HG03139 (cell line): ENCODE data around the gene FAM53B.

Experiments
- ATAC-seq: cut with Tn5 transposase; IDR thresholded peaks from one replicate; pipeline ENCODE4 v1.9.1; 2021; ENCODE audit not compliant: unreplicated experiment

Gene FAM53B

DNA sequence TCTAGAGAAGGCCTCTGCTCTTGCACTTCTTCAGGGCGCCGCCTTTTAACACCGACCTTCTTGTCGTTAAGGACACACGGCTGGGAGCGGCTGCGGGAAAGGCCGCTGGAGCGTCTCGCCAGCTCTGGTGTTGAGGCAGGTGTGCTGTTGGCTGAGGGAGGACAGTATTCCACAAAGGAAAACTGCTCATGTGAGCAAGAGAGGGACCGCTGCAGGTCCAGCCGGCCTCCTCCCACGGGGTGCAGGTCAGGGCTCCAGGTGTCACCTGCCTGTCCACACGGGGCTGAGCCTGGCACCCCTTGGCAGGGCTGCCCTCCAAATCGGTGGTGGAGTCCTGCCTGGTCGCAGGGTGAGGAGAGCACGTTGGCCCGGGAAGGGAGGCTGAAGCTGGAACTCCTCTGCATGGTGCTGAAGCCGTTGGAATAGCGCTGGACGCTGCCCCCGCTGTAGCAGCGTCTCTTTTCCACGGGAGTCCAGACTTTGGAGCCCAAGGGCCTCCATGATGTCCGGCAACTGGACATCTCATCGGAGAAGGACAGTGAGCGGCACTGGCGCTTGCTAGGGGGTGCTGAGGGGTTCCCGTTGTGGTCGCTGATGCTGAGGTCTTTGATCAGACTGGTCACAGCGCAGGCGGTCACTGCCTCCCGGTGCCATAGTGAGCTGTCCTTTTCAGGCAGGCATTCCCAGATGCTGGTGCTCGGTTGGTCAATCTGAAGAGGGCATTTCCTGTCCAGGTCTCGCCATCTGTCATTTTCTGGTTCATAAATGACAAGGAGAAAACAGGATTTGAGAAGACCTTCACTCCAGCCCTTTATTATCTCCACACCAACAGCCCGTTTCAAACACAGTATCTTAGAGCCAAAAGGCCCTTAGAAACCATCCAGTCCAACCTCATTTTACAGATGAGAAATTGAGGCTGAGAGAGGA lies 62.3 kb downstream of the FAM53B start:
- no peak for ATAC-seq

GRCh38 chr10:124681091-124681490 lies 63.1 kb downstream of the FAM53B start:
- ATAC-seq: no peak

DNA sequence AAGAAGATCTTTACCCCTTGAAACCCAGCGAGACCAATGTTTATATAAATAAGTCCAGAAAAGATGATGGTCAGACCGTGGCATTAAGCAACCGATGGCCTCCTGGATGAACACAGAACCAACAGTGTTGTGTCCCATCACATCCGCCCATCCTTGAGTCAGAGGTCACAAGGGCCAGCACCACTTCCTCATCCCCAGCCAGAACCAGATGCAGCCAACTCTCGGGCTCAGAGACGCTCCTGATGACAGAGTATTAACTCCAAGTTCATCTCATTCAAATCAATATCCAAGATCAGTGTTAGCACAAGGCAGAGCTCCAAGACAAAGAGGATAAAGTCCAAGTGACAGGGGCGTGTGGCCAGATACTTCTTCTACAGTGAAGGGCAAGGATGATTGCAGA lies 63.5 kb downstream of the FAM53B start:
- ATAC-seq: no peak

- ATAC-seq: no peak
Observed at GRCh38 chr10:124679401-124679800, 64.8 kb downstream of the FAM53B start.

DNA sequence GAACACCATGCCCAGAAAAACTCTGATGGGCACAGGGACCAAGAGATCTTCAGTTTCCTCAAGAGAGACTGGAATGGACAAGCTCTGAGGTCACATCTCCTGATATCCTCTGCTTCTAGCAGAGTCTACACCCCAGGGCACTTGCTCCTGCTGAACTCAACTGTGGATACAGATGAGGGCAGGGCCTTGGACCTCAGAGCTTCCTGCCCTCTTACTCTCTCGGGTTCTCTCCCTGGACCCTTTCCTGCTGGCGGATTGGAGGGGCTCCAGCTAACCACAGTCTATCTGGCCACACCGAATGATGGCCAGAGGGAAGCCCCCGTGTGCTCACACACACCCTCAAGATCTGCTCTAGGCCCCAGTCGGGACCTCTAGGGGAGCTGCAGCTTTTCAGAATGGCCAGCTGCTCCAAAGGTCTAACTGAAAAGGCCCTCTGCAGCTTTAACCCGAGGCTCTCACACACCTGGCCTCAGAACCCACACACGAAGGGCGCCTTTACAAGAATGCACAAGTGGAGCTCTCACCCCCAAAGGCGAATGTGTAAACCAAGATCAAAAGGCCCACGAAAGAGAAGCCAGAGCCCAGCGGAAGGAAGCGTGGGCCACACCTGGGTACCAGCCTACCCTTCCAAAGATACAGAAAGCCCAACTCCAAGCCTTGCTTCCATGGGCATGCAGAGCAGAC lies 65.5 kb downstream of the FAM53B start:
- ATAC-seq: no peak

DNA sequence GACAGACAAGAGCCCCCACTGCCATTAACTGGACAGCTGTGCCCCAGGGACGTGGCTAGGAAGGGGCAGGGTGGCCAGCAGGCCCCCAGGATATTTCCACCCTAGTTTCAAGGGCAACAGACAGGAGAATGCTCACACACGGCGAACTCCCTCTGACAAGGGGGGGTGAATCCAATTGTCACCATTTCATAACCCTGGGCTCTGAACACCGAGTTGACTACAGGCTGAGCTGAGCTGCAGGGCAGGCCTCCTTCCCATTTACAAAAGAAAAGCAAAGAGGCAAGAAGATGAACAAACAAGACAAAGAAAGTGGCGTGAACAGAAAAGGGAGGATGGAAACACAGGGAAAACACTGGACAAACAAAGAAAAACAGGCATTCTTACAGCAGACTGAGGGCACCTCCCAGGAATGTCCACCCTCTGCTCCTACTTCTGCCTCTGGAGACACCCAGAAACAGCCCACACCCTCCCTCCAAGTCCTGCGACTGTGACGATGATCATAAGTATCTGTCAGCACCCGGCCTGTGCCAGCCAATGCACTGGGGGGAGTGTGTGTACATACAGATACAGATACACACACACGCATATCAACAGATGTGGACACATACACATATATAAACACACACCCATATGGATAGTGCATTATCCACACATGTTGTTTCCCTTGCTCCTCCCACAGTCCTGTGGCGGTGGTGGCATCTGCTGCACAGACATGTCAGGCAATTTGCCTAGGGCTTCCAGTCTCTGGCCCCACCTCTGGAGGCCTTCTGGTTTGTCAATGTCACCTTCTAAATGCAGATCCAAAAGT lies 66.2 kb downstream of the FAM53B start:
- no peak for ATAC-seq

DNA sequence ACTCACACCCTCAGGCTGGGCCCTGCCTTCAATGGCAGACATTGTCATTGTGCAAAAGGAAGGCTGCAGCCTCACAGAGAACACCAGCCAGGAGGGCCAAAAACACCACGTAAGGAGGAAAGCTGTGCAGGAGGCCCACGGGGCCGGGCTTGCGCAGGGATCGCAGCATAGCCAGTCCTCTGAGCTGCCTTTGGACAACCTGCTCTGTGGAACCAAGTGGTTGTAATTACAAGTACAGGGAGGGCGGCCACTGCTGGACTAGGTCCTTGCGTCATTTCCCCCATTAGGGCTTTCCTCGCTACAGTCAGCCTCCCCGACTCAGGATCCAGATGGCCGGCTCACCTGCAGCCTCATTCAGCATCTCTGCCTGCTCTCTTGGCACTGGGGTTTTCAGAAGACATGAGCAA lies 66.9 kb downstream of the FAM53B start:
- ATAC-seq: no peak

- no peak for ATAC-seq
Observed at GRCh38 chr10:124676416-124677062, 67.6 kb downstream of the FAM53B start.

- ATAC-seq: no peak
Observed at GRCh38 chr10:124675824-124676223, 68.4 kb downstream of the FAM53B start.

DNA sequence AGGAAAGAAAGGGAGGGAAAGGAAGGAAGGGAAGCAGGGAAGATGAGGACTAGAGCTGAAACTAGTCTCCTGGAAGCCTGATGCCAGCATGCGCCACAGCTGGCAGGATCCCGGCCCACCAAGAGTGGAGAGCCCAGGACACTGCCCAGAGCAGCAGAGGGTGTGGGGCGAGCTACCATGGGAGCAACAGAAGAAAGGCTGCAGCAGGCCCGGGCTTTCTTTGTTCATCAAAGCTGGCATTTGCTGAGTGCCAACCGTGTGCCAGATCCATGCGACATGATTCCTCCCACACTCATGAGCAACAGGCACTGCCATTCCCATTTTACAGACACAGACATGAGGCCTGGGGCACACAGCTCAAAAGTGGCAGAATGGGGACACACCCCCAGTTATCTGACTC lies 68.9 kb downstream of the FAM53B start:
- ATAC-seq: no peak

- ATAC-seq: no peak
Observed at GRCh38 chr10:124674768-124675222, 69.4 kb downstream of the FAM53B start.

- no peak for ATAC-seq
Observed at GRCh38 chr10:124672181-124672638, 72.0 kb downstream of the FAM53B start.

DNA sequence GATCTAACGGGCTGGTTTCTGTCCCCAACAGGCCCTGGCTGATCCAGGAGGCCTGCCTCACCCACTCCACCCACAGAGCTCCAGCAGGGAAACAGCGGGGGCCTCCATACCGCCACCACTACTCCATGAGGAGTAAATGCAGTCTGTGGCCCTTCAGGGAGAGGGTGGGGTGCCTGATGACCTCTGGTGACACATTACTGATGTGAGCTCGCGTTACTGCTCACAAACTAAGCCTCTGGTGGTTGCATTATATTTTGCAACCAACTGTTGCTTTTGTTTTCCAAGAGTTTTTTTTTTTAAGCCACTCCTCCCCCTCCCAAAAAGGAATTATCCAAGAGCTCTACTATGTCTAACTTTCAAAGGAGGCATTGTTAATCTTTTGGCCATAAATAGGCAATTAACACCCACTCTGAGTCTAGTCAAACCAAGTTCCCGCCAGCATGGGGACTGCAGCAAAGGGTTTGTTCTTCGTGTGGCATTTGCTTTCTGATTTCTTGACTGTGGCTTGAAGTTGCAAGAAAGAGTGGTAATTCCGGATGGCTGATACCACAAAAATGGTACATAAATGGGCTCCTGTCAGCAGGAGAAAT lies 72.6 kb downstream of the FAM53B start:
- no peak for ATAC-seq

GRCh38 chr10:124670849-124671248 lies 73.3 kb downstream of the FAM53B start:
- ATAC-seq: no peak

- no peak for ATAC-seq
Observed at GRCh38 chr10:124669824-124670654, 74.1 kb downstream of the FAM53B start.

GRCh38 chr10:124669141-124669823 lies 74.9 kb downstream of the FAM53B start:
- ATAC-seq: no peak

DNA sequence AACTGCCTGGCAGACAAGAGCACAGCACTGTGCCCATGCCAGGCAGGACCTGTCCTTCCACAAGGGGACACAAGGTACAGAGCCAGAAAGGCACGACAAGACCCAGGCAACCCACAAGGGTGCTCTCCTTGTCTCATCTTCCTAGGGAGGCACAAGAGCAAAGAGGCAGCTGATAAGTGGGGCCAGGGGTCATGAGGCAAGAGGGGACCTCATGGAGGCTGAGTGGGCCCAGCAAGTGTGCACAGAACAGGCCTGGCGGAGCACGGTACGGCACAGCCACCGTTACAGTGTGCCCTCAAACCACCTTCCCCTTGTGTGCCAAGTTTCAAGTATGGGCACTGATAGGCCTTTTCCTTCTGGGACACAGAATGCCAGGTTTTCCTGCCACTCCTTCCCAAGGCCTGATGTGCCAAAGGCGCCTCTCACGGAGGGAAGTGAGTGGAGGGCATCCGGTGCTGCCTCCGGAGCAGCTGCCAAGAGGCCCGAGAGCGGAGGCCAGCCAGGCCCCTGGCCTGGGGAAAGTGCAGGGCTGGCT lies 75.6 kb downstream of the FAM53B start:
- ATAC-seq: no peak
